Fibroblast of lung (primary cell): ENCODE data around the gene DPYSL3. TPM values are rescaled to one million over a fixed set of nuclear protein-coding genes. Genes with fewer than 3 reads are reported as not detected.

ENCODE experiments used
- DNase-seq, 2 donors: peaks; one replicate each; pipeline versions ENCODE4 v3.0.0 to v3.0.0-alpha.2; 2010; ENCODE audit warnings: low read depth in 2 of 2
- H2AFZ ChIP-seq: 2 replicates; pipeline ENCODE4 v1.5.1; 2012; ENCODE audit warnings: low read length, control low read depth, inconsistent platforms
- H3K27ac ChIP-seq: 2 replicates; pipeline ENCODE4 v1.5.1; 2011; ENCODE audit warnings: low read length, control low read depth; ENCODE audit not compliant: insufficient read depth
- H3K27me3 ChIP-seq: 2 replicates; pipeline ENCODE4 v1.5.1; 2011; ENCODE audit warnings: mild to moderate bottlenecking, low read length; ENCODE audit not compliant: control insufficient read depth, insufficient read depth
- H3K36me3 ChIP-seq: 2 replicates; pipeline ENCODE4 v1.5.1; 2011; ENCODE audit warnings: low read length; ENCODE audit not compliant: control insufficient read depth, insufficient read depth
- H3K4me1 ChIP-seq: 2 replicates; pipeline ENCODE4 v1.5.1; 2011; ENCODE audit warnings: low read length; ENCODE audit not compliant: control insufficient read depth, insufficient read depth; ENCODE audit errors: extremely low read depth
- H3K4me2 ChIP-seq: 2 replicates; pipeline ENCODE4 v1.5.1; 2011; ENCODE audit warnings: low read length, control low read depth; ENCODE audit not compliant: insufficient read depth; ENCODE audit errors: extremely low read depth
- H3K4me3 ChIP-seq, 4 experiments: fragments of 200-600 bp in 1 of 4; sonication (generic) in 1 of 4; replicated peaks in 1 of 4; 2 replicates each; pipeline ENCODE4 v1.5.1; 2011 to 2016; ENCODE audit warnings: low read length in 4 of 4, low read depth in 3 of 4, mild to moderate bottlenecking in 3 of 4, control low read depth in 2 of 4, inconsistent platforms in 1 of 4, mixed read lengths in 1 of 4; ENCODE audit not compliant: insufficient read depth in 1 of 4; ENCODE audit errors: control extremely low read depth in 1 of 4
- H3K79me2 ChIP-seq: 2 replicates; pipeline ENCODE4 v1.5.1; 2012; ENCODE audit warnings: mild to moderate bottlenecking, low read length, inconsistent platforms; ENCODE audit not compliant: control insufficient read depth, insufficient read depth
- H3K9ac ChIP-seq: 2 replicates; pipeline ENCODE4 v1.5.1; 2011; ENCODE audit warnings: mild to moderate bottlenecking, low read length, control low read depth; ENCODE audit not compliant: insufficient read depth
- H3K9me3 ChIP-seq: 2 replicates; pipeline ENCODE4 v1.5.1; 2012; ENCODE audit warnings: low read depth, low read length; ENCODE audit not compliant: control insufficient read depth, insufficient read depth
- H4K20me1 ChIP-seq: 2 replicates; pipeline ENCODE4 v1.5.1; 2011; ENCODE audit warnings: low read length; ENCODE audit not compliant: control insufficient read depth, insufficient read depth; ENCODE audit errors: extremely low read depth
- EZH2 ChIP-seq: IDR thresholded peaks from 2 replicates; pipeline ENCODE4 v1.5.1; 2012; ENCODE audit warnings: low read length, control low read depth, mild to moderate bottlenecking; ENCODE audit errors: missing control alignments
- polyA plus RNA-seq, 2 donors: library from polyadenylated mRNA; depleted of rRNA in 1 of 2; stranded (reverse) in 1 of 2; unstranded in 1 of 2; fragments of >200 nt; gene quantifications; 2 replicates each; pipeline ENCODE4 v1.2.1, GENCODE V29; 2011 to 2012; ENCODE audit warnings: missing spikeins in 1 of 2
- total RNA-seq: library from RNA; depleted of rRNA; stranded (reverse); fragments of >200 nt; gene quantifications from 2 replicates; pipeline ENCODE4 v1.2.1, GENCODE V29; 2014
- TF ChIP-seq, protein P1 (sequence below), 2 donors: IDR thresholded peaks in 1 of 2; conservative IDR thresholded peaks in 1 of 2; 1 replicate in 1 of 2; 2 replicates in 1 of 2; pipeline ENCODE4 v1.5.1; 2011 to 2012; ENCODE audit warnings: low read length in 2 of 2, control low read depth in 1 of 2, inconsistent platforms in 1 of 2, low read depth in 1 of 2, mild to moderate bottlenecking in 1 of 2

DPYSL3 gene
- total and polyA plus RNA-seq, 2 donors (not counting 1 experiment from before 2014, with no cell fraction given): 52.4 to 206 TPM

DNA sequence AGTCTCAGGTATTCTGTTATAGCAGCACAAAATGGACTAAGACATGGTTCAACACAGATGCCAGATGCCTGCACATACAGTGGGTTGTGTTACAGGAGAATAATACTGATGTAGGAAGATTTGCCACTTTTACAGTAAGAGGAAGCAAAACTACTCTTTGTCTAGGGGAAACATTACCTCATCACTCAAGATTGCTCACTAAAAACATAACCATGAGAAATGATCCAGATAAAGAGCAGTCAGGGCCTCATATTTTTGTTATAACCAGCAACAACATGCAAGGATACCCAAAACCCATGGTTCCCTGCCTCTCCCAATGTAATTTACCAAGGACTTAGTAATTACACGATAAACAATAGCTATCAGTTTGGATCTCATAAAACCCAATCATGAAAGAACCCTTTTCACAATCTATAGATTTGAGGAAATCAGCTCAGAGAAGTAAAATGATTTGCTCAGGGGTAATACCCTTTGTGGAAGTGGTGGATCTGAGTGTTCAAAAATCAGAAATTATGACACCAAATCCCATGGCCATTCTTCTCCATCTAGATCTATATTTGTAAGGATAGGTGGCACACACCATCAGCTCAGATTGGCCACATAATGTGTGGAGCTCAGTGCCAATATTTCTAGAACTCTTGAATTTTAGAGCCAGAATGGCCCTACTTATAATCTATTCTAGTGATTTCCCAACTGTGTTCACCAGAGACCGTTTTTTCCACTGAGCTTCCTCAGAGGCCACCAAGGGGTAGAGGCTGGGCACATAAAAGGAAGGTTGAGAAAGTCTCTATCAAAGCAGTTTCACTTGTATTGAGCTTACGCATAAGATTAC lies 27.8 kb downstream of the DPYSL3 start:
- Histone ChIP-seq H3K4me1 (peaks cover 17% of the 10 kb centered on the region), H2AFZ (no peak overlapping the region), H3K9ac (no peak overlapping the region), H3K27me3 (no peaks in the 10 kb centered on the region), H3K27ac (peak overlapping the region; percentile 91), H3K36me3 (no peaks in the 10 kb centered on the region), H3K4me2 (no peak overlapping the region), H3K4me3 (no peak overlapping the region), H4K20me1 (no peaks in the 10 kb centered on the region), H3K79me2 (peaks cover 26% of the 10 kb centered on the region), H3K9me3 (no peaks in the 10 kb centered on the region)
- no peak for TF ChIP-seq EZH2
- TF ChIP-seq, protein P1, sequence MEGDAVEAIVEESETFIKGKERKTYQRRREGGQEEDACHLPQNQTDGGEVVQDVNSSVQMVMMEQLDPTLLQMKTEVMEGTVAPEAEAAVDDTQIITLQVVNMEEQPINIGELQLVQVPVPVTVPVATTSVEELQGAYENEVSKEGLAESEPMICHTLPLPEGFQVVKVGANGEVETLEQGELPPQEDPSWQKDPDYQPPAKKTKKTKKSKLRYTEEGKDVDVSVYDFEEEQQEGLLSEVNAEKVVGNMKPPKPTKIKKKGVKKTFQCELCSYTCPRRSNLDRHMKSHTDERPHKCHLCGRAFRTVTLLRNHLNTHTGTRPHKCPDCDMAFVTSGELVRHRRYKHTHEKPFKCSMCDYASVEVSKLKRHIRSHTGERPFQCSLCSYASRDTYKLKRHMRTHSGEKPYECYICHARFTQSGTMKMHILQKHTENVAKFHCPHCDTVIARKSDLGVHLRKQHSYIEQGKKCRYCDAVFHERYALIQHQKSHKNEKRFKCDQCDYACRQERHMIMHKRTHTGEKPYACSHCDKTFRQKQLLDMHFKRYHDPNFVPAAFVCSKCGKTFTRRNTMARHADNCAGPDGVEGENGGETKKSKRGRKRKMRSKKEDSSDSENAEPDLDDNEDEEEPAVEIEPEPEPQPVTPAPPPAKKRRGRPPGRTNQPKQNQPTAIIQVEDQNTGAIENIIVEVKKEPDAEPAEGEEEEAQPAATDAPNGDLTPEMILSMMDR (conservative IDR thresholded peaks at IDR 0.05 in 1 of 2, IDR thresholded peaks at IDR 0.05 in 1 of 2; ENCODE audit: low read depth in 1 of 2, low read length in 2 of 2): no peak
- DNase-seq: peak; percentile 60 to 87

DNA sequence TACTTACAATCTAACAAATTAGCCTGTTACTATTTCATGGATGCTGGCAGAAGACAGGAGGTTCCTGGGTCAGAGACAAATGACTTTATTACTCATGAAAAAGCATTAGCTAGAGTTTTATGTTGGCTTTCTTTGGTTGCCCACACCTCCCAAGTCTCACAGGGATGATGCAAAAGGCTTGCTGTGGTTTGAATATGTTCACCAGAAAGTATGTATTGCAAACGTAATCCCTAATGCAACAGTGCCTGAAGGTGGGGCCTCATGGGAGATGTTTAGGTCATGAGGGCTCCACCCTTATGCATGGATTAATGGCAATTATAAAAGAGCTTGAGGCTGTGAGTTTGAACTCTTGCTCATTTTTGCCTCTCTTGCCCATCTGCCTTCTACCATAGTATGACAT lies 28.5 kb downstream of the DPYSL3 start:
- H3K4me2 ChIP-seq: no peak overlapping the region
- no peak for TF ChIP-seq EZH2
- TF ChIP-seq, protein P1 (conservative IDR thresholded peaks at IDR 0.05 in 1 of 2, IDR thresholded peaks at IDR 0.05 in 1 of 2; ENCODE audit: low read depth in 1 of 2, low read length in 2 of 2): no peak
- H3K9ac ChIP-seq: no peak overlapping the region
- H3K4me3 ChIP-seq: no peak overlapping the region
- DNase-seq: peak; percentile 90 to 98
- peaks cover 17% of the 10 kb centered on the region for H3K4me1 ChIP-seq
- H2AFZ ChIP-seq: no peak overlapping the region
- no peaks in the 10 kb centered on the region for H3K27me3 ChIP-seq
- no peaks in the 10 kb centered on the region for H3K36me3 ChIP-seq
- H3K9me3 ChIP-seq: no peaks in the 10 kb centered on the region
- H3K79me2 ChIP-seq: peaks cover 20% of the 10 kb centered on the region
- peak overlapping the region; percentile 91 for H3K27ac ChIP-seq
- H4K20me1 ChIP-seq: no peaks in the 10 kb centered on the region

DNA sequence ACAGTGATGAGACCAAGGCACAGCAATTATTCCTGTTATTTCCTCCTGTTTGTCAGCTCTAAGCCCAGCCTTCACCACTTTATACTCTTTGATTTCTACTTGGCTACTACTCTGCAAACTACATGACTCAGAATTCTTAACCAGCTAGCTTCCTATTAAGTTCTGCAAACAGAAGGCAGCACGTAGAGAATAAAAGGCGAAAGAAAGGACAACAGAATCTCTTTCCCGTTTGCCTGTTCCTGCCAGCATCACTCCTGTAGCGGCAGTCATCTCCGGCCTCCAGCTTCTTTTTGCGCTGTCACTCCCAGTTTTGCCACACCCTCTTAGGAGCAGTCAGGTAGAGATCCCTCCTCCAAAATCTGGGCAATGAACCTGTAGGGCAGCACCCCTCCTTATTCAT lies 29.9 kb downstream of the DPYSL3 start:
- DNase-seq: peak in 1 of 2 donors; percentile 84
- H3K27ac ChIP-seq: no peak overlapping the region
- peak overlapping the region; percentile 3 for H3K4me2 ChIP-seq
- TF ChIP-seq EZH2: no peak
- TF ChIP-seq, protein P1 (conservative IDR thresholded peaks at IDR 0.05 in 1 of 2, IDR thresholded peaks at IDR 0.05 in 1 of 2; ENCODE audit: low read depth in 1 of 2, low read length in 2 of 2): no peak
- no peaks in the 10 kb centered on the region for H3K9me3 ChIP-seq
- no peaks in the 10 kb centered on the region for H4K20me1 ChIP-seq
- H3K4me3 ChIP-seq: no peak overlapping the region
- H3K9ac ChIP-seq: no peak overlapping the region
- no peaks in the 10 kb centered on the region for H3K27me3 ChIP-seq
- peaks cover 21% of the 10 kb centered on the region for H3K79me2 ChIP-seq
- H3K36me3 ChIP-seq: no peaks in the 10 kb centered on the region
- no peak overlapping the region for H2AFZ ChIP-seq
- peaks cover 14% of the 10 kb centered on the region for H3K4me1 ChIP-seq
